ENCODE measurements around the gene PTTG1IP. TPM values are rescaled to one million over a fixed set of nuclear protein-coding genes. Genes with fewer than 3 reads are reported as not detected.

The PTTG1IP gene
- total and polyA plus RNA-seq, 2 of the 4 experiments (the other 2 are of a cell fraction), result 167 to 194 TPM

- TF ChIP-seq CTCF (conservative IDR thresholded peaks at IDR 0.05; ENCODE audit: low read depth, low read length) (no peak), MAFK (IDR thresholded peaks at IDR 0.05; ENCODE audit: low read depth, low read length) (no peak), NFE2L2 (IDR thresholded peaks at IDR 0.05; ENCODE audit: low read depth, low read length) (no peak), MXI1 (IDR thresholded peaks at IDR 0.05; ENCODE audit: borderline replicate concordance, low read depth, low read length) (no peak), CHD1 (IDR thresholded peaks at IDR 0.05; ENCODE audit: low read depth, low read length) (no peak), CEBPB (IDR thresholded peaks at IDR 0.05; ENCODE audit: low read depth, low read length) (no peak)
Observed at GRCh38 chr21:44919913-44920693, 46.6 kb upstream of the PTTG1IP start (continued).

All from IMR-90 (cell line).